ENCODE results near the gene PVALEF.
A peak's percentile ranks its signal among the peaks of the same experiment; 100 is the strongest.

PVALEF gene

DNA sequence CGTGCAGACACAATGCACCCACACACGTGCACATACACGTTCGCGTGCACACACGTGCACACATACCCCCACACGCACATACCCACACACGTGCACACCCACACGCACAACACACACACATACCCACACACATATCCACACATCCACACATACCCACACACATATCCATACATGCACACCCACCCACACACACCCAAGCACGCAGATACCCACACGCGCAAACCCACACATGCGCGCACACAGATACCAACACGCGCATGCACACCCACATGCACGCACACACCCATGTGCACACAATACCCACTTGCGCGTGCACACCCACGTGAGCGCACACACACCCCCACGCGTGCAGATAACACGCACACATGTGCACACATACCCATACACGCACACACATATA, 26.8 kb upstream of the PVALEF start:
- TF ChIP-seq, protein P1, sequence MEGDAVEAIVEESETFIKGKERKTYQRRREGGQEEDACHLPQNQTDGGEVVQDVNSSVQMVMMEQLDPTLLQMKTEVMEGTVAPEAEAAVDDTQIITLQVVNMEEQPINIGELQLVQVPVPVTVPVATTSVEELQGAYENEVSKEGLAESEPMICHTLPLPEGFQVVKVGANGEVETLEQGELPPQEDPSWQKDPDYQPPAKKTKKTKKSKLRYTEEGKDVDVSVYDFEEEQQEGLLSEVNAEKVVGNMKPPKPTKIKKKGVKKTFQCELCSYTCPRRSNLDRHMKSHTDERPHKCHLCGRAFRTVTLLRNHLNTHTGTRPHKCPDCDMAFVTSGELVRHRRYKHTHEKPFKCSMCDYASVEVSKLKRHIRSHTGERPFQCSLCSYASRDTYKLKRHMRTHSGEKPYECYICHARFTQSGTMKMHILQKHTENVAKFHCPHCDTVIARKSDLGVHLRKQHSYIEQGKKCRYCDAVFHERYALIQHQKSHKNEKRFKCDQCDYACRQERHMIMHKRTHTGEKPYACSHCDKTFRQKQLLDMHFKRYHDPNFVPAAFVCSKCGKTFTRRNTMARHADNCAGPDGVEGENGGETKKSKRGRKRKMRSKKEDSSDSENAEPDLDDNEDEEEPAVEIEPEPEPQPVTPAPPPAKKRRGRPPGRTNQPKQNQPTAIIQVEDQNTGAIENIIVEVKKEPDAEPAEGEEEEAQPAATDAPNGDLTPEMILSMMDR (conservative IDR thresholded peaks at IDR 0.05; ENCODE audit: low read depth), result no peak
- no peak for DNase-seq (ENCODE audit: low spot score)
- ChIA-PET POLR2A (ENCODE audit: low non-redundant PET) (no interaction called here), CTCF (no interaction called here)
- no peak overlapping the region for H3K27ac ChIP-seq

DNA sequence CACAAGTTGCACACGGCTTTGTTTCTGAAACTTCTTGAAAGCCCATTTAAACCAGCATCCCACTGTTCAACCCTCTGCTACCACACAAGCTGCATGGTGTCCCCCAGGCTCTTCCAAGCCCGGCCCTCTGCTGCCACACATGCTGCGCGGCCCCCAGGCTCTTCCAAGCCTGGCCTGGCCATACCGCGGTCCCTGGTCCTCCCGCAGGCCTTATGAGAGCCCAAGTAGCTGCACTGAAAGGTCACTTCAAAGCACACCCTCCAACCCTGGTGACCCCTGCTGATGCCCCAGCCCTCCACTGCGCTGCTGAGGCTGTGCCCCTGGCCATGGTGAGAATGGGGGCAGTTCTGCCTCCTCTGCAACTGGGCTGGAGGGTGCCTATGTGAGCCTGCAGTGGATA, 25.9 kb upstream of the PVALEF start:
- POLR2A ChIA-PET (ENCODE audit: low non-redundant PET), result no interaction called here
- TF ChIP-seq, protein P1 (conservative IDR thresholded peaks at IDR 0.05; ENCODE audit: low read depth), result no peak
- no peak overlapping the region for H3K27ac ChIP-seq

DNA sequence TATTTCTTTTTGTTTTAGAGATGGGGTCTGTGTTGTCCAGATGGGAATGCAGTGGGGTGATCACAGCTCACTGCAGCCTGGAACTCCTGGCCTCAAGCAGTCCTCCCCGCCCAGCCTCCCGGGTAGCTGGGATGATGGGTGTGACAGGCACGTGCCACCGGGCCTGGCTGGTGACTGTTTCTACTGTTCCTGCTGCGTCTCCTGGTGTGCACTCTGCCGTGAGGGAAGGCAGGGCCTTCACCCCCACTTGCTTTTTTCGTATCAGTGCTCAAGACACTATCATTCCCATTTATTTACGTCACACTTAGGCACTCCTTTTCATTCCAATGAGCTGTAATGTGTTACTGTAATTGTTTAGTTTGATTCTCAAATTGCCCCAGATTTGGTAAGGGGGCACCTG, 25.3 kb upstream of the PVALEF start:
- no peak for DNase-seq (ENCODE audit: low spot score)
- ChIA-PET POLR2A (ENCODE audit: low non-redundant PET) (no interaction called here), CTCF (interaction anchor here (0.6 kb wide), 1 partner anchor 94 kb away, joined by 3 read pairs; no protein-coding TSS in a partner anchor)
- no peak overlapping the region for H3K27ac ChIP-seq
- TF ChIP-seq, protein P1 (conservative IDR thresholded peaks at IDR 0.05; ENCODE audit: low read depth), result no peak

More for the DNA sequence above, 25.9 kb upstream of the PVALEF start:
- CTCF ChIA-PET, result interaction anchor here (0.6 kb wide), 1 partner anchor 94 kb away, joined by 3 read pairs; no protein-coding TSS in a partner anchor
- DNase-seq (ENCODE audit: low spot score), result no peak

DNA sequence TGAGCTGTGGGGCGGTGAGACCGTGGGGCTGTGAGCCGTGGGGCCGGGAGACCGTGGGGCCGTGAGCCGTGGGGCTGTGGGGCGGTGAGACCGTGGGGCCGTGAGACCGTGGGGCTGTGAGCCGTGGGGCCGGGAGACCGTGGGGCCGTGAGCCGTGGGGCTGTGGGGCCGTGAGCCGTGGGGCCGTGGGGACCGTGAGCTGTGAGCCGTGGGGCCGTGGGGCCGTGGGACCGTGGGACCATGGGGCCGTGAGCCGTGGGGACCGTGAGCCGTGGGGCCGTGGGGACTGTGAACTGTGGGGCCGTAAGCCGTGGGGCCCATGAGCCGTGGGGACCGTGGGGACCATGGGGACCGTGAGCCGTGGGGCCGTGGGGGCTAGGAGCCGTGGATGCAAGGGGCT, 24.6 kb upstream of the PVALEF start:
- DNase-seq (ENCODE audit: low spot score), result no peak
- CTCF ChIA-PET, result no interaction called here
- no peak overlapping the region for H3K27ac ChIP-seq
- POLR2A ChIA-PET (ENCODE audit: low non-redundant PET), result no interaction called here
- TF ChIP-seq, protein P1 (conservative IDR thresholded peaks at IDR 0.05; ENCODE audit: low read depth), result no peak

DNA sequence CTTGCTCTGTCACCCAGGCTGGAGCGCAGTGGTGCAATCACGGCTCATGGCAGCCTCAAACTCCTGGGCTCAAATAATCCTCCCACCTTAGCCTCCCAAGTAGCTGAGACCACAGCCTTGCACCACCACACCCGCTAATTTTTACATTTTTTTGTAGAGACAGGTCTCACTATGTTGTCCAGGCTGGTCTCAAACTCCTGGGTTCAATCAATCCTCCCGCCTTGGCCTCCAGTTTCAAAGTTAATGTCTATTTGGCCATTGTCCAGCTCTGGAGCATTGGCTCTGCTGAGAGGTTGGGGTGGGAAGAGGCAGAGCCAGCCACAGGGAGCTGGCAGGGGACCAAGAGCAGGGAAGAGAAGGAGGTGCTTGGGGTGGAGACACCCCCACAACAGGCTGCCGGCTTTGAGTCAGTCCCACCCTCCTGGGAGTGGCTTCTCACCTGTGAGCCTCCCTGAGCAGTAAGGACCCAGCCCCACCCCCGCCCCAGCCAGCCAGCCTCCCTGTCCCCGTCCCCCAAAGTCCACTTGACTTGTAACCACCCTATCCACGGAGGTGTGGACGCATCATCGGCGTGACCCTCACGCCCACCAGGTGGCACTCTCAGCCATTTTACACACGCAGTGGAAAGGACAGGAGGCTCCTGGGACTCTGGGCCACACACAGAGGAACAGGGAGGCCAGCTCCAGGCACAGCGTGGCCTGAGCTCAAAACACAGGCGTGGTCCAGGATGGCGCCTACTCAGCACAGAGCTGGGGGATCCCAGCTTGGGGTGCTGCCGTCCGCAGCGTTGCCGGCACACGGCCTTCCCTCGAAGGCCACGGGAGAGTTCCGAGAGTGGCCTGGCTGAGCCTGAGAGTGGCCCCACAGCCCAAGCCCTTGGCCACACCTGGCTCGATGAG, 22.8 kb upstream of the PVALEF start:
- H3K27ac ChIP-seq, result no peak overlapping the region
- CTCF ChIA-PET, result interaction anchor here (0.5 to 1.4 kb wide), 15 partner anchors 10 to 680 kb away, joined by 3 to 7 read pairs (median 3); partner anchors contain the start of genes NDUFAF8 and TEPSIN
- POLR2A ChIA-PET (ENCODE audit: low non-redundant PET), result interaction anchor here (0.6 kb wide), 1 partner anchor 96 kb away, joined by 3 read pairs; the partner anchor contains the start of gene TEPSIN
- TF ChIP-seq, protein P1 (conservative IDR thresholded peaks at IDR 0.05; ENCODE audit: low read depth), result peak; percentile 84
- peak; percentile 57 for DNase-seq (ENCODE audit: low spot score)

DNA sequence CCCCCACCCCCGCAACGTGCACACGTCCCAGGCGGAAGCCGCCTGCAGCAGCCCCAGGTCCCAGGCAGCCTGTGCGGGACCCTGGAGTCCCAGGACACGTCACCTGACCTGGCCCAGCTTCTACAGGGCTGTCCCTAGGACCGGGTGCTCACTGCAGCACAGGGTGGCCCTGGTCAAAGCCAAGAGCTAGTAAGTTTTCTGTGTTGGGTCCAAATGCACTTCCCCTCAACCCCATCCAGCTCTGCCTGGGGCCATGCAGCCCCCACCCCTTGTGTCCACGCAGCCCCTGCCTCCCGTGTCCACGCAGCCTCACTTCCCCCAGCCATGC, 22.1 kb upstream of the PVALEF start:
- POLR2A ChIA-PET (ENCODE audit: low non-redundant PET), result no interaction called here
- TF ChIP-seq, protein P1 (conservative IDR thresholded peaks at IDR 0.05; ENCODE audit: low read depth), result no peak
- no peak for DNase-seq (ENCODE audit: low spot score)
- H3K27ac ChIP-seq, result no peak overlapping the region
- CTCF ChIA-PET, result interaction anchor here (0.6 to 1.4 kb wide), 10 partner anchors 10 to 681 kb away, joined by 3 to 7 read pairs (median 4); partner anchors contain the start of genes NDUFAF8 and TEPSIN
